Measurements from ENCODE around the gene SNTG2. TPM values are rescaled to one million over a fixed set of nuclear protein-coding genes. Genes with fewer than 3 reads are reported as not detected.

SNTG2 gene
- total RNA-seq, 1 experiment from 2014 or later: 20.5 TPM

DNA sequence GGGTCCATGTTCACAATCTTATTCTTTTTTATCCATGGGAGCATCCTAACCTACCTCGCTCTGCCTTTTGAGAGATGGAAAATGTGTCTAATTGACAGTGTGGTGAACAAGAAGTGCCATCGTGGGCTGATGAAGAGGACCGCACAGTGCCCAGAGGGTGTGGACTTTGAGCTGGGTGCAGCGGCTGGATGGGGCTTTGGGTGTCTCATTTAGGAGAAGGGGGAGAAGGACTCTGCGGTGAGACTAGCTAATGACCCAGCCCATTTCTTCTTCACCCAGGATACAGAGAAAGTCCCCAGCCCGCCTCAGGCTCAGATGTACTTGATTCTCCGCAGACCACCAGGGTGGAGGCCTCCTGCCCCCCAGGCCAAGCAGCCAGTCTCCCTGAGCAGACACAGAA is 33.7 kb upstream of the SNTG2 start:
- no peak overlapping the region for H3K27ac Mint-ChIP-seq
- no peaks in the 10 kb centered on the region for H3K36me3 Mint-ChIP-seq
- no peak overlapping the region for H3K4me3 Mint-ChIP-seq
- POLR2A ChIA-PET: no interaction called here
- TF ChIP-seq ATF6 (CRISPR knock-in tag; IDR thresholded peaks at IDR 0.05) (no peak), ZMAT4 (CRISPR knock-in tag; IDR thresholded peaks at IDR 0.05) (no peak), GTF2I (CRISPR knock-in tag; conservative IDR thresholded peaks at IDR 0.05) (no peak), JUN (CRISPR knock-in tag; IDR thresholded peaks at IDR 0.05) (no peak), CREM (CRISPR knock-in tag; IDR thresholded peaks at IDR 0.05) (no peak), OVOL2 (CRISPR knock-in tag; IDR thresholded peaks at IDR 0.05; ENCODE audit: borderline replicate concordance) (no peak), TP53 (CRISPR knock-in tag; IDR thresholded peaks at IDR 0.05) (no peak), IRF2 (CRISPR knock-in tag; IDR thresholded peaks at IDR 0.05; ENCODE audit: borderline replicate concordance, low read depth) (no peak), ZNF416 (CRISPR knock-in tag; IDR thresholded peaks at IDR 0.05) (no peak), HMGA2 (CRISPR knock-in tag; IDR thresholded peaks at IDR 0.05) (no peak), IRF1 (CRISPR knock-in tag; IDR thresholded peaks at IDR 0.05) (no peak), JAZF1 (CRISPR knock-in tag; IDR thresholded peaks at IDR 0.05) (no peak)
- TF ChIP-seq, protein P1, sequence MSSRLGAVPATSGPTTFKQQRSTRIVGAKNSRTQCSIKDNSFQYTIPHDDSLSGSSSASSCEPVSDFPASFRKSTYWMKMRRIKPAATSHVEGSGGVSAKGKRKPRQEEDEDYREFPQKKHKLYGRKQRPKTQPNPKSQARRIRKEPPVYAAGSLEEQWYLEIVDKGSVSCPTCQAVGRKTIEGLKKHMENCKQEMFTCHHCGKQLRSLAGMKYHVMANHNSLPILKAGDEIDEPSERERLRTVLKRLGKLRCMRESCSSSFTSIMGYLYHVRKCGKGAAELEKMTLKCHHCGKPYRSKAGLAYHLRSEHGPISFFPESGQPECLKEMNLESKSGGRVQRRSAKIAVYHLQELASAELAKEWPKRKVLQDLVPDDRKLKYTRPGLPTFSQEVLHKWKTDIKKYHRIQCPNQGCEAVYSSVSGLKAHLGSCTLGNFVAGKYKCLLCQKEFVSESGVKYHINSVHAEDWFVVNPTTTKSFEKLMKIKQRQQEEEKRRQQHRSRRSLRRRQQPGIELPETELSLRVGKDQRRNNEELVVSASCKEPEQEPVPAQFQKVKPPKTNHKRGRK (CRISPR knock-in tag; IDR thresholded peaks at IDR 0.05; ENCODE audit: borderline replicate concordance): no peak
- TF ChIP-seq, protein P2, sequence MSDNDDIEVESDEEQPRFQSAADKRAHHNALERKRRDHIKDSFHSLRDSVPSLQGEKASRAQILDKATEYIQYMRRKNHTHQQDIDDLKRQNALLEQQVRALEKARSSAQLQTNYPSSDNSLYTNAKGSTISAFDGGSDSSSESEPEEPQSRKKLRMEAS (CRISPR knock-in tag; IDR thresholded peaks at IDR 0.05): no peak
- TF ChIP-seq, protein P3, sequence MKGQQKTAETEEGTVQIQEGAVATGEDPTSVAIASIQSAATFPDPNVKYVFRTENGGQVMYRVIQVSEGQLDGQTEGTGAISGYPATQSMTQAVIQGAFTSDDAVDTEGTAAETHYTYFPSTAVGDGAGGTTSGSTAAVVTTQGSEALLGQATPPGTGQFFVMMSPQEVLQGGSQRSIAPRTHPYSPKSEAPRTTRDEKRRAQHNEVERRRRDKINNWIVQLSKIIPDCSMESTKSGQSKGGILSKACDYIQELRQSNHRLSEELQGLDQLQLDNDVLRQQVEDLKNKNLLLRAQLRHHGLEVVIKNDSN (CRISPR knock-in tag; IDR thresholded peaks at IDR 0.05): no peak
- TF ChIP-seq, protein P4, sequence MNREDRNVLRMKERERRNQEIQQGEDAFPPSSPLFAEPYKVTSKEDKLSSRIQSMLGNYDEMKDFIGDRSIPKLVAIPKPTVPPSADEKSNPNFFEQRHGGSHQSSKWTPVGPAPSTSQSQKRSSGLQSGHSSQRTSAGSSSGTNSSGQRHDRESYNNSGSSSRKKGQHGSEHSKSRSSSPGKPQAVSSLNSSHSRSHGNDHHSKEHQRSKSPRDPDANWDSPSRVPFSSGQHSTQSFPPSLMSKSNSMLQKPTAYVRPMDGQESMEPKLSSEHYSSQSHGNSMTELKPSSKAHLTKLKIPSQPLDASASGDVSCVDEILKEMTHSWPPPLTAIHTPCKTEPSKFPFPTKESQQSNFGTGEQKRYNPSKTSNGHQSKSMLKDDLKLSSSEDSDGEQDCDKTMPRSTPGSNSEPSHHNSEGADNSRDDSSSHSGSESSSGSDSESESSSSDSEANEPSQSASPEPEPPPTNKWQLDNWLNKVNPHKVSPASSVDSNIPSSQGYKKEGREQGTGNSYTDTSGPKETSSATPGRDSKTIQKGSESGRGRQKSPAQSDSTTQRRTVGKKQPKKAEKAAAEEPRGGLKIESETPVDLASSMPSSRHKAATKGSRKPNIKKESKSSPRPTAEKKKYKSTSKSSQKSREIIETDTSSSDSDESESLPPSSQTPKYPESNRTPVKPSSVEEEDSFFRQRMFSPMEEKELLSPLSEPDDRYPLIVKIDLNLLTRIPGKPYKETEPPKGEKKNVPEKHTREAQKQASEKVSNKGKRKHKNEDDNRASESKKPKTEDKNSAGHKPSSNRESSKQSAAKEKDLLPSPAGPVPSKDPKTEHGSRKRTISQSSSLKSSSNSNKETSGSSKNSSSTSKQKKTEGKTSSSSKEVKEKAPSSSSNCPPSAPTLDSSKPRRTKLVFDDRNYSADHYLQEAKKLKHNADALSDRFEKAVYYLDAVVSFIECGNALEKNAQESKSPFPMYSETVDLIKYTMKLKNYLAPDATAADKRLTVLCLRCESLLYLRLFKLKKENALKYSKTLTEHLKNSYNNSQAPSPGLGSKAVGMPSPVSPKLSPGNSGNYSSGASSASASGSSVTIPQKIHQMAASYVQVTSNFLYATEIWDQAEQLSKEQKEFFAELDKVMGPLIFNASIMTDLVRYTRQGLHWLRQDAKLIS (CRISPR knock-in tag; IDR thresholded peaks at IDR 0.05; ENCODE audit: borderline replicate concordance): no peak
- TF ChIP-seq, protein P5, sequence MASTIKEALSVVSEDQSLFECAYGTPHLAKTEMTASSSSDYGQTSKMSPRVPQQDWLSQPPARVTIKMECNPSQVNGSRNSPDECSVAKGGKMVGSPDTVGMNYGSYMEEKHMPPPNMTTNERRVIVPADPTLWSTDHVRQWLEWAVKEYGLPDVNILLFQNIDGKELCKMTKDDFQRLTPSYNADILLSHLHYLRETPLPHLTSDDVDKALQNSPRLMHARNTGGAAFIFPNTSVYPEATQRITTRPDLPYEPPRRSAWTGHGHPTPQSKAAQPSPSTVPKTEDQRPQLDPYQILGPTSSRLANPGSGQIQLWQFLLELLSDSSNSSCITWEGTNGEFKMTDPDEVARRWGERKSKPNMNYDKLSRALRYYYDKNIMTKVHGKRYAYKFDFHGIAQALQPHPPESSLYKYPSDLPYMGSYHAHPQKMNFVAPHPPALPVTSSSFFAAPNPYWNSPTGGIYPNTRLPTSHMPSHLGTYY (CRISPR knock-in tag; IDR thresholded peaks at IDR 0.05): no peak
- DNase-seq (ENCODE audit: low spot score): no peak
- ATAC-seq: no peak
- peaks cover 32% of the 10 kb centered on the region for H3K27me3 Mint-ChIP-seq (ENCODE audit: low read depth)
- peaks cover 3% of the 10 kb centered on the region; the same call in 1 of the 2 replicates for H3K9me3 Mint-ChIP-seq
- CTCF ChIA-PET: no interaction called here
- H3K4me1 Mint-ChIP-seq: peaks cover 5% of the 10 kb centered on the region
